GM06990 (cell line): Measurements from ENCODE around the gene AKAP13.

ENCODE experiments used
- DNase-seq: peaks from one replicate; pipeline ENCODE4 v3.0.0-alpha.2; 2011; ENCODE audit not compliant: insufficient read length; ENCODE audit errors: extremely low read depth
- H3K27me3 ChIP-seq: replicated peaks from 2 replicates; pipeline ENCODE4 v1.6.0; 2011; ENCODE audit warnings: low read length; ENCODE audit not compliant: control insufficient read depth, insufficient read depth
- H3K36me3 ChIP-seq: 2 replicates; pipeline ENCODE4 v1.5.1; 2011; ENCODE audit warnings: low read length; ENCODE audit not compliant: control insufficient read depth, insufficient read depth
- H3K4me3 ChIP-seq: replicated peaks from 2 replicates; pipeline ENCODE4 v1.5.1; 2011; ENCODE audit warnings: low read depth, mild to moderate bottlenecking, control low read depth, low read length
- TF ChIP-seq, protein P1 (sequence below): IDR thresholded peaks from 2 replicates; pipeline ENCODE4 v1.5.1; 2011; ENCODE audit warnings: low read length, control low read depth, mild to moderate bottlenecking, inconsistent platforms; ENCODE audit not compliant: insufficient read depth, poor library complexity, severe bottlenecking

AKAP13 gene

DNA sequence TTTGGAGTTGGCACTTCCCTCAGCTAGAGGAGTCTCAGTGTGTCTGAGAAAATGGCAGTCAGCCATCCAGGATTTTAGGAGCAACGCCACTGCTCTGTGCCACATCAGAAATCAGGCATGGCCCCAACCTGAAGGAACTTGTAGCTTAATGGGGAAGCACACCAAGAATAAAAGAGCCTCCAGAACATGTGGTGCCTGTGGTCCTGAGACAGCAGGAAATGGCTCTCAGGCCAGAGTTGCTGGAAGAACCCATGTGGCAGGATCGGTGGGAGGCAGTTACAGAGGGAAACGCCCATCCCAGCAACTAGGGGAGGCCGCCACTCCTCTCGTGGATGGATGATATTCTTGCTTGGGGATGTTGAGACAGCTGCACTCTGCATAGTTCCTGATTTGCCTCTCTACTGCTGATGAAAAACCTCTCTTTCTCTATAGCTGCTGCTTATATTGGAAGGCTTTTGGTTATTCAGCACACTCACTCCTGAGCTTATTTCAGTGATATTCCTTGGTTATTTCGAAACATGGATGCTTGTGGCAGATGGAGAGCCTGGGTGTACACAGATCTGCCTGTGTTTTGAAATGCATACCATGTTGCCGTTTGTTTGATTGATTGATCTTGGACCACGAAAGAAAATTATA lies 361.9 kb downstream of the AKAP13 start:
- H3K27me3 ChIP-seq = no peaks in the 10 kb centered on the region
- DNase-seq = no peak
- TF ChIP-seq, protein P1, sequence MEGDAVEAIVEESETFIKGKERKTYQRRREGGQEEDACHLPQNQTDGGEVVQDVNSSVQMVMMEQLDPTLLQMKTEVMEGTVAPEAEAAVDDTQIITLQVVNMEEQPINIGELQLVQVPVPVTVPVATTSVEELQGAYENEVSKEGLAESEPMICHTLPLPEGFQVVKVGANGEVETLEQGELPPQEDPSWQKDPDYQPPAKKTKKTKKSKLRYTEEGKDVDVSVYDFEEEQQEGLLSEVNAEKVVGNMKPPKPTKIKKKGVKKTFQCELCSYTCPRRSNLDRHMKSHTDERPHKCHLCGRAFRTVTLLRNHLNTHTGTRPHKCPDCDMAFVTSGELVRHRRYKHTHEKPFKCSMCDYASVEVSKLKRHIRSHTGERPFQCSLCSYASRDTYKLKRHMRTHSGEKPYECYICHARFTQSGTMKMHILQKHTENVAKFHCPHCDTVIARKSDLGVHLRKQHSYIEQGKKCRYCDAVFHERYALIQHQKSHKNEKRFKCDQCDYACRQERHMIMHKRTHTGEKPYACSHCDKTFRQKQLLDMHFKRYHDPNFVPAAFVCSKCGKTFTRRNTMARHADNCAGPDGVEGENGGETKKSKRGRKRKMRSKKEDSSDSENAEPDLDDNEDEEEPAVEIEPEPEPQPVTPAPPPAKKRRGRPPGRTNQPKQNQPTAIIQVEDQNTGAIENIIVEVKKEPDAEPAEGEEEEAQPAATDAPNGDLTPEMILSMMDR = no peak
- H3K4me3 ChIP-seq = no peak overlapping the region
- H3K36me3 ChIP-seq = peaks cover 53% of the 10 kb centered on the region

DNA sequence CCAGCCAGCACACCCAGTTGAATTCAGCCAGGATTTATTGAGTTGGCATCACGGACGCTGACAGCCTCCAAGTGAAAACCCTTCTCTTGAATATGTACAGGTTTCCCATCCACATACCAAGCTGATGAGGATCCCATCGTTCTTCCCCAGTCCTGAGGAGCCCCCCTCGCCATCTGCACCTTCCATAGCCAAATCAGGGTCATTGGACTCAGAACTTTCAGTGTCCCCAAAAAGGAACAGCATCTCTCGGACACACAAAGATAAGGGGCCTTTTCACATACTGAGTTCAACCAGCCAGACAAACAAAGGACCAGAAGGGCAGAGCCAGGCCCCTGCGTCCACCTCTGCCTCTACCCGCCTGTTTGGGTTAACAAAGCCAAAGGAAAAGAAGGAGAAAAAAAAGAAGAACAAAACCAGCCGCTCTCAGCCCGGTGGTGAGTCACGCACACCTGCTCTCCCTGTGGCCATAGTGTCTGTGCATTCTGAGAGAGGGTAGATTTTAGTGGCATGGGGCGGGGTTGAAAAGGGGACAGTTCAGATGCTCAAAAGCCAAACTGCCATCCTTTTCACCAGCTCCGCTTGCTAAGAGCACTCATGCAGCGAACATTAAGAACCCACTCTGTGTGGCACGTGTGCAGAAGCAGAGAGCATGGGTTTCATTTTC lies 363.1 kb downstream of the AKAP13 start:
- TF ChIP-seq, protein P1 = no peak
- Histone ChIP-seq H3K27me3 (no peaks in the 10 kb centered on the region), H3K4me3 (no peak overlapping the region), H3K36me3 (peaks cover 55% of the 10 kb centered on the region)
- no peak for DNase-seq

DNA sequence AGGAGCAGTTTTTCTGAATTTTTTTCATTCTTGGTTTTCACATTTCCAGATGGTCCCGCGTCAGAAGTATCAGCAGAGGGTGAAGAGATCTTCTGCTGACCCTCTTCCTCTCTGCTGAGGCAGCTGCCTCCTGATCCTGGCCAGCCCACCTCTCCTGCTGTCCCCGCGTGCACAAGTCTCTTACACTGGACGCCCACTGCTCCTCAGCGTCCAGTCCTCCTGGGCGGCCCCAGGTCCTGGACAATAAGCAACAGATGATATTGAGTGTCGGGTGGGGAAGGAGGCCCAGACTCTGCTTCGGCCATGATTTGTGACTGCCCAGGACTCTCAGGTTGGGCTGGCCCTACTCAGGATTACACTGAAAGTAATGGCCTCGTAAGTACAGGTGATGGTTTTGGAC lies 364.2 kb downstream of the AKAP13 start:
- Histone ChIP-seq H3K27me3 (no peaks in the 10 kb centered on the region), H3K4me3 (no peak overlapping the region), H3K36me3 (peaks cover 59% of the 10 kb centered on the region)
- TF ChIP-seq, protein P1 = no peak
- no peak for DNase-seq

DNA sequence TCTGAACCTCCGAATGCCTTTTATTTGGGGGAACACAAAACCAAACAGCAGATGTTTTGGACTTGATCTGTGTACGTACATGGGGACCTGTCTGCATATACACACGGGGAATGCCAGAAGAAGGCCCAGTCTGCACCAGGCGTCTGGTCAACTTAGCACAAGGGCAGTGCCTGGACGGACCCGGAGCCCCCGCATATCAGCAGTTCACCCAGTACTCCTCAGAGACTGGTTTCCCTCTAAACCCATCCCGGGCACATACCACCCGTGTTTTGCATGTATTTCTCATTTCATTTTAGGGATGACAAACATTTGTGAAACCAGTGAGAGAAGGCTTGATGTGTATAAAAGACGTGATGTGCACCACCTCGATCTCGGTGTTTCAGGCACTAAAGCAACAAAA lies 364.6 kb downstream of the AKAP13 start:
- H3K4me3 ChIP-seq = no peak overlapping the region
- H3K27me3 ChIP-seq = no peaks in the 10 kb centered on the region
- H3K36me3 ChIP-seq = peaks cover 58% of the 10 kb centered on the region
- TF ChIP-seq, protein P1 = no peak
- no peak for DNase-seq

DNA sequence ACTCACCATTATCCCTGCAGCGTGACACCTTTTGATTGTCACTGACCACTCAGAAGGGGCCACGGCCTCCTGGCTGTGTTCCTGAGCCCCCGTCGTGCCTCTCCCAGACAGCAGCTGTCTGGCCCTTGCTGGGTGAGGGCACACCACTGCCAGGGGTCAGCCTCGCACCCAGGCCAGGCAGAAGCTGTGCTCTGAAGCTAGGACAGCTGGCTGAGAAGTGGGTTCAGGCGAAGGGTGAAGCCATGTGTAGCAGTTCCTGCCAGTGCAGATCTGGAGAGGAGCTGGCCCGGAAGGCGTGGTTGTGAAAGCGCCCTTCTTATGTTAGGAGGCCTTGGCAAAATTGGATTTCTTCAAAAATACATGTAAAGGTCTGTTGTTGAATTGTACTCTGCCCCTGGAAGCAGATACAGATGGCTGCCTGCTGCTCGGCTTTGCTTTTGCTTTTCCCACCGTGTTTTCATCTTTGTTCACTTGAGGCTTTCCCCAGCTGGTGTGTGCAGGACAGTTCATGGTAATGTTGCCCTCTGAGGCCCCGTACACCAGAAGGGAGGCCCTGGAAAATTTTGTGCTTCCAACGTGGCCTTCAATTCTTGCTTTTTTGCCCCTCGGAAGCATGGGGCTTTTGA lies 365.2 kb downstream of the AKAP13 start:
- Histone ChIP-seq H3K27me3 (no peaks in the 10 kb centered on the region), H3K36me3 (peaks cover 53% of the 10 kb centered on the region), H3K4me3 (no peak overlapping the region)
- TF ChIP-seq, protein P1 = no peak
- DNase-seq = no peak
